ENCODE data around the gene RHOG.

- TF ChIP-seq, protein P1, sequence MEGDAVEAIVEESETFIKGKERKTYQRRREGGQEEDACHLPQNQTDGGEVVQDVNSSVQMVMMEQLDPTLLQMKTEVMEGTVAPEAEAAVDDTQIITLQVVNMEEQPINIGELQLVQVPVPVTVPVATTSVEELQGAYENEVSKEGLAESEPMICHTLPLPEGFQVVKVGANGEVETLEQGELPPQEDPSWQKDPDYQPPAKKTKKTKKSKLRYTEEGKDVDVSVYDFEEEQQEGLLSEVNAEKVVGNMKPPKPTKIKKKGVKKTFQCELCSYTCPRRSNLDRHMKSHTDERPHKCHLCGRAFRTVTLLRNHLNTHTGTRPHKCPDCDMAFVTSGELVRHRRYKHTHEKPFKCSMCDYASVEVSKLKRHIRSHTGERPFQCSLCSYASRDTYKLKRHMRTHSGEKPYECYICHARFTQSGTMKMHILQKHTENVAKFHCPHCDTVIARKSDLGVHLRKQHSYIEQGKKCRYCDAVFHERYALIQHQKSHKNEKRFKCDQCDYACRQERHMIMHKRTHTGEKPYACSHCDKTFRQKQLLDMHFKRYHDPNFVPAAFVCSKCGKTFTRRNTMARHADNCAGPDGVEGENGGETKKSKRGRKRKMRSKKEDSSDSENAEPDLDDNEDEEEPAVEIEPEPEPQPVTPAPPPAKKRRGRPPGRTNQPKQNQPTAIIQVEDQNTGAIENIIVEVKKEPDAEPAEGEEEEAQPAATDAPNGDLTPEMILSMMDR (IDR thresholded peaks at IDR 0.05): no peak
- TF ChIP-seq POLR2A (IDR thresholded peaks at IDR 0.05): no peak
Measured at GRCh38 chr11:3802011-3802790, 38.6 kb downstream of the RHOG start.

All from testis (tissue), 2 donors.